H1 (cell line): ENCODE results near the gene KRABD2.

Experiments used
- CTCF ChIA-PET: fragments of 300-600 bp; sonication (Branson Sonifier 250); formaldehyde crosslinking; loops from one replicate; lab custom pipeline; 2021; ENCODE audit not compliant: partially characterized antibody; lab: Charles Lee
- POLR2A ChIA-PET: fragments of 300-600 bp; sonication (Branson Sonifier 250); formaldehyde crosslinking; loops from one replicate; lab custom pipeline; 2021; ENCODE audit warnings: inconsistent platforms; ENCODE audit not compliant: partially characterized antibody; lab: Charles Lee
- DNase-seq, 2 experiments: peaks; one replicate each; pipeline versions ENCODE4 v3.0.0 to v3.0.0-alpha.2; 2010 to 2022; ENCODE audit warnings: low spot score in 2 of 2, low read depth in 1 of 2, mixed read lengths in 1 of 2
- FAIRE-seq: peaks from 2 replicates; lab custom pipeline; 2011; peaks lifted over from hg19 to GRCh38; lab: Jason Lieb, UNC
- H2AFZ ChIP-seq: 2 replicates; pipeline ENCODE4 v1.8.1; 2012; ENCODE audit warnings: low read length, inconsistent platforms
- H2AK5ac ChIP-seq: 2 replicates; pipeline ENCODE4 v1.6.1; 2013; ENCODE audit warnings: low read depth, low read length
- H2BK120ac ChIP-seq: replicated peaks from 2 replicates; pipeline ENCODE3; 2013; ENCODE audit warnings: low read depth, low read length, inconsistent platforms
- H2BK12ac ChIP-seq: 2 replicates; pipeline ENCODE4 v1.6.1; 2013; ENCODE audit warnings: low read depth, low read length
- H2BK15ac ChIP-seq: 2 replicates; pipeline ENCODE4 v1.6.1; 2013; ENCODE audit warnings: low read length
- H2BK20ac ChIP-seq: 2 replicates; pipeline ENCODE4 v1.6.1; 2013; ENCODE audit warnings: low read length
- H2BK5ac ChIP-seq: 2 replicates; pipeline ENCODE4 v1.6.1; 2013; ENCODE audit warnings: low read depth, low read length
- H3K14ac ChIP-seq: 2 replicates; pipeline ENCODE4 v1.6.1; 2013; ENCODE audit warnings: inconsistent platforms; ENCODE audit not compliant: insufficient read length
- H3K18ac ChIP-seq: 2 replicates; pipeline ENCODE4 v1.6.1; 2013; ENCODE audit warnings: low read length; ENCODE audit errors: extremely low read depth
- H3K23ac ChIP-seq: 2 replicates; pipeline ENCODE4 v1.6.1; 2013; ENCODE audit warnings: inconsistent platforms; ENCODE audit not compliant: insufficient read length
- H3K23me2 ChIP-seq: 2 replicates; pipeline ENCODE4 v1.6.1; 2013; ENCODE audit warnings: low read depth, low read length
- H3K27ac ChIP-seq: 2 replicates; pipeline ENCODE4 v1.6.1; 2011; ENCODE audit warnings: low read depth, low read length, inconsistent platforms
- H3K27me3 ChIP-seq, 4 experiments: replicated peaks in 1 of 4; 1 replicate in 1 of 4; 2 replicates in 3 of 4; pipeline versions ENCODE4 v1.6.1 to v1.8.1; 2011 to 2013; ENCODE audit warnings: low read length in 3 of 4, mild to moderate bottlenecking in 3 of 4, inconsistent platforms in 2 of 4, mixed read lengths in 2 of 4, moderate library complexity in 1 of 4; ENCODE audit not compliant: control insufficient read depth in 3 of 4, insufficient read depth in 3 of 4; ENCODE audit errors: extremely low read depth in 1 of 4
- H3K36me3 ChIP-seq, 4 experiments: 2 replicates each; pipeline versions ENCODE4 v1.6.1 to v1.8.1; 2011 to 2013; ENCODE audit warnings: mild to moderate bottlenecking in 4 of 4, low read length in 3 of 4, moderate library complexity in 2 of 4, control low read depth in 1 of 4, inconsistent platforms in 1 of 4; ENCODE audit not compliant: insufficient read depth in 4 of 4, control insufficient read depth in 2 of 4
- H3K4ac ChIP-seq: replicated peaks from 2 replicates; pipeline ENCODE3; 2013; ENCODE audit warnings: low read length, low read depth, mixed read lengths, inconsistent platforms; ENCODE audit not compliant: insufficient read length
- H3K4me1 ChIP-seq, 4 experiments: replicated peaks in 1 of 4; 1 replicate in 1 of 4; 2 replicates in 3 of 4; pipeline versions ENCODE4 v1.6.1 to v1.8.1; 2011 to 2013; ENCODE audit warnings: low read length in 3 of 4, inconsistent platforms in 2 of 4, mixed read lengths in 1 of 4; ENCODE audit not compliant: insufficient read depth in 4 of 4, control insufficient read depth in 3 of 4
- H3K4me2 ChIP-seq, 2 experiments: 2 replicates each; pipeline versions ENCODE4 v1.6.1 to v1.8.1; 2011 to 2013; ENCODE audit warnings: low read depth in 2 of 2, low read length in 2 of 2, control low read depth in 1 of 2, inconsistent platforms in 1 of 2, mild to moderate bottlenecking in 1 of 2; ENCODE audit not compliant: insufficient read depth in 1 of 2
- H3K4me3 ChIP-seq, 4 experiments: fragments of 200-600, 300-600 bp in 1 of 4; sonication (generic), shearing (Covaris generic), sonication (Bioruptor Twin) in 1 of 4; 2 replicates each; pipeline versions ENCODE4 v1.5.1 to v1.8.1; 2011 to 2016; ENCODE audit warnings: low read length in 4 of 4, low read depth in 3 of 4, control low read depth in 2 of 4, inconsistent platforms in 2 of 4, mild to moderate bottlenecking in 2 of 4, mixed read lengths in 1 of 4, moderate library complexity in 1 of 4; ENCODE audit not compliant: insufficient read depth in 2 of 4; ENCODE audit errors: extremely low read depth in 1 of 4
- H3K56ac ChIP-seq: replicated peaks from 2 replicates; pipeline ENCODE3; 2013; ENCODE audit warnings: low read depth, mild to moderate bottlenecking, mixed read lengths, low read length, inconsistent platforms; ENCODE audit not compliant: insufficient read length
- H3K79me1 ChIP-seq: 2 replicates; pipeline ENCODE4 v1.6.1; 2013; ENCODE audit warnings: low read depth, low read length, control low read depth
- H3K79me2 ChIP-seq, 2 experiments: 2 replicates each; pipeline versions ENCODE4 v1.6.1 to v1.8.1; 2012 to 2013; ENCODE audit warnings: low read length in 2 of 2, mild to moderate bottlenecking in 2 of 2, inconsistent platforms in 1 of 2; ENCODE audit not compliant: insufficient read depth in 2 of 2, control insufficient read depth in 1 of 2
- H3K9ac ChIP-seq, 4 experiments: replicated peaks in 1 of 4; 1 replicate in 1 of 4; 2 replicates in 3 of 4; pipeline versions ENCODE4 v1.6.1 to v1.8.1; 2011 to 2013; ENCODE audit warnings: low read depth in 3 of 4, low read length in 3 of 4, control low read depth in 2 of 4, mild to moderate bottlenecking in 2 of 4, moderate library complexity in 2 of 4, inconsistent platforms in 1 of 4; ENCODE audit errors: extremely low read depth in 1 of 4
- H3K9me3 ChIP-seq, 2 experiments: 2 replicates each; pipeline versions ENCODE4 v1.6.1 to v1.8.1; 2012 to 2013; ENCODE audit warnings: mild to moderate bottlenecking in 2 of 2, moderate library complexity in 2 of 2, control low read depth in 1 of 2, inconsistent platforms in 1 of 2, low read depth in 1 of 2, low read length in 1 of 2, mixed read lengths in 1 of 2; ENCODE audit not compliant: insufficient read depth in 2 of 2
- H4K20me1 ChIP-seq, 2 experiments: replicated peaks in 1 of 2; 2 replicates each; pipeline versions ENCODE3 to v1.8.1; 2011 to 2013; ENCODE audit warnings: inconsistent platforms in 2 of 2, low read length in 2 of 2, mild to moderate bottlenecking in 1 of 2; ENCODE audit not compliant: insufficient read depth in 2 of 2, control insufficient read depth in 1 of 2
- H4K5ac ChIP-seq: 2 replicates; pipeline ENCODE4 v1.6.1; 2013; ENCODE audit warnings: low read length, low read depth, mixed read lengths, inconsistent platforms; ENCODE audit not compliant: insufficient read length
- H4K8ac ChIP-seq: 2 replicates; pipeline ENCODE4 v1.8.0; 2013; ENCODE audit warnings: mild to moderate bottlenecking, moderate library complexity, low read length, inconsistent platforms; ENCODE audit not compliant: insufficient read depth; ENCODE audit errors: extremely low read depth
- H4K91ac ChIP-seq: replicated peaks from 2 replicates; pipeline ENCODE3; 2013; ENCODE audit warnings: low read length, mixed read lengths, inconsistent platforms; ENCODE audit not compliant: insufficient read length
- BACH1 ChIP-seq: IDR thresholded peaks from 2 replicates; pipeline ENCODE4 v1.6.1; 2012; ENCODE audit warnings: low read length, improper control_type of control experiment
- CBX5 ChIP-seq: fragments of 300-800, 300-1000 bp; sonication (generic); IDR thresholded peaks from 2 replicates; pipeline ENCODE4 v1.7.1; 2016; ENCODE audit warnings: antibody characterized with exemption, low read length, low read depth
- CBX8 ChIP-seq: fragments of 300-800, 300-1000 bp; sonication (generic); IDR thresholded peaks from 2 replicates; pipeline ENCODE4 v1.7.1; 2016; ENCODE audit warnings: low read depth, low read length, borderline replicate concordance
- EGR1 ChIP-seq: IDR thresholded peaks from 2 replicates; pipeline ENCODE4 v1.6.1; 2011; ENCODE audit warnings: low read depth, low read length, borderline replicate concordance
- JUND ChIP-seq: IDR thresholded peaks from 2 replicates; pipeline ENCODE4 v1.6.1; 2011; ENCODE audit warnings: mild to moderate bottlenecking, improper control_type of control experiment, low read length
- KDM1A ChIP-seq: fragments of 200-600, 300-600 bp; sonication (generic); IDR thresholded peaks from 2 replicates; pipeline ENCODE4 v1.7.1; 2016; ENCODE audit warnings: mild to moderate bottlenecking, low read length, borderline replicate concordance
- MAFK ChIP-seq: IDR thresholded peaks from 2 replicates; pipeline ENCODE4 v1.6.1; 2012; ENCODE audit warnings: low read depth, mild to moderate bottlenecking, improper control_type of control experiment, low read length
- TAF7 ChIP-seq: optimal IDR thresholded peaks from 2 replicates; pipeline ENCODE3; 2011; ENCODE audit warnings: low read depth, mild to moderate bottlenecking, inconsistent platforms, low read length, moderate library complexity, borderline replicate concordance
- TBP ChIP-seq: IDR thresholded peaks from 2 replicates; pipeline ENCODE4 v1.6.1; 2011; ENCODE audit warnings: low read depth, low read length, improper control_type of control experiment
- TCF12 ChIP-seq: IDR thresholded peaks from 2 replicates; pipeline ENCODE4 v1.6.1; 2011; ENCODE audit warnings: low read depth, mild to moderate bottlenecking, low read length
- ZNF274 ChIP-seq: IDR thresholded peaks from 2 replicates; pipeline ENCODE4 v1.7.0; 2012; ENCODE audit warnings: low read length, borderline replicate concordance; ENCODE audit errors: extremely low read depth
- WGBS, 2 experiments: shearing (Covaris generic) in 1 of 2; methylation state at CpG; one replicate each; pipeline versions ENCODE4 v1.1.6 to v1.1.7; 2013 to 2015; ENCODE audit warnings: low lambda C conversion rate in 2 of 2, mixed read lengths in 2 of 2, inconsistent platforms in 1 of 2, low coverage in 1 of 2, missing lambda C conversion rate in 1 of 2; ENCODE audit not compliant: insufficient replicate concordance in 2 of 2, insufficient coverage in 1 of 2, insufficient read length in 1 of 2; ENCODE audit errors: extremely low coverage in 1 of 2, missing lambda C conversion rate in 1 of 2; 5-methylcytosine and 5-hydroxymethylcytosine counted together
- TF ChIP-seq, protein P1 (sequence below): IDR thresholded peaks from 2 replicates; pipeline ENCODE4 v1.6.1; 2011; ENCODE audit warnings: low read length, improper control_type of control experiment

The KRABD2 gene

GRCh38 chr17:8386841-8387240, 10.3 kb upstream of the KRABD2 start:
- Histone ChIP-seq H3K4me3 (no peak overlapping the region), H3K23ac (no peak overlapping the region), H2BK5ac (no peak overlapping the region), H3K27ac (no peak overlapping the region), H4K8ac (no peak overlapping the region), H4K20me1 (peaks cover 0 to 4% of the 10 kb centered on the region in 2 experiments), H3K4me1 (peaks cover 2 to 5% (median 4%) of the 10 kb centered on the region in 4 experiments), H3K56ac (no peak overlapping the region), H2BK12ac (no peak overlapping the region), H2AFZ (no peak overlapping the region), H2BK20ac (no peak overlapping the region), H2BK120ac (no peak overlapping the region), H4K91ac (no peak overlapping the region), H3K18ac (no peak overlapping the region), H3K4ac (no peak overlapping the region), H3K36me3 (peaks cover 0 to 4% (median 1%) of the 10 kb centered on the region in 4 experiments; a peak in 3 of 8 replicates), H3K9me3 (no peaks in the 10 kb centered on the region), H3K23me2 (peaks cover 7% of the 10 kb centered on the region; the same call in 1 of the 2 replicates), H3K9ac (no peak overlapping the region), H3K79me2 (peaks cover 7 to 11% of the 10 kb centered on the region in 2 experiments; a peak in 3 of 4 replicates), H3K27me3 (no peaks in the 10 kb centered on the region), H3K79me1 (no peaks in the 10 kb centered on the region; the same call in 1 of the 2 replicates), H2BK15ac (no peak overlapping the region), H2AK5ac (no peak overlapping the region), H3K4me2 (no peak overlapping the region), H4K5ac (no peak overlapping the region), H3K14ac (no peak overlapping the region)
- no peak for DNase-seq
- CTCF ChIA-PET: interaction anchor here (0.6 to 1.2 kb wide), 5 partner anchors 14 to 1225 kb away, joined by 3 to 5 read pairs (median 3); partner anchors contain the start of gene ALOXE3
- FAIRE-seq: no peak
- TF ChIP-seq TBP (no peak), JUND (no peak), ZNF274 (no peak), CBX8 (no peak), CBX5 (no peak), KDM1A (no peak), EGR1 (no peak), TCF12 (no peak), BACH1 (no peak), MAFK (no peak), TAF7 (no peak)
- TF ChIP-seq, protein P1, sequence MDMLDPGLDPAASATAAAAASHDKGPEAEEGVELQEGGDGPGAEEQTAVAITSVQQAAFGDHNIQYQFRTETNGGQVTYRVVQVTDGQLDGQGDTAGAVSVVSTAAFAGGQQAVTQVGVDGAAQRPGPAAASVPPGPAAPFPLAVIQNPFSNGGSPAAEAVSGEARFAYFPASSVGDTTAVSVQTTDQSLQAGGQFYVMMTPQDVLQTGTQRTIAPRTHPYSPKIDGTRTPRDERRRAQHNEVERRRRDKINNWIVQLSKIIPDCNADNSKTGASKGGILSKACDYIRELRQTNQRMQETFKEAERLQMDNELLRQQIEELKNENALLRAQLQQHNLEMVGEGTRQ: no peak
- POLR2A ChIA-PET: interaction anchor here (0.9 to 3.0 kb wide), 4 partner anchors 8 to 21 kb away, joined by 3 to 16 read pairs (median 4); partner anchors contain the start of genes KRABD2 and RNF222
- 90% methylated on average over 6 of the region's 6 CpGs; no CpG with 5 or more reads in 1 of the 2 experiments for WGBS, 2 experiments
